Measurements from ENCODE around the gene CIC.

- TF ChIP-seq EZH2 (IDR thresholded peaks at IDR 0.05) (no peak), POLR2AphosphoS5 (IDR thresholded peaks at IDR 0.05; ENCODE audit: borderline replicate concordance, low read depth, low read length) (peak; percentile 60)
These were observed 20.5 kb upstream of the CIC start for GRCh38 chr19:42248270-42249148.
